Trophoblast cell (in vitro differentiated cells and primary cell): ENCODE data around the gene EPHA3.

Experiments
- DNase-seq, 2 donors: peaks; one replicate each; pipeline ENCODE4 v3.0.0-alpha.2; 2016
- H2AFZ ChIP-seq: 2 replicates; pipeline ENCODE4 v1.6.1; 2013; ENCODE audit warnings: low read length, moderate library complexity, mild to moderate bottlenecking; ENCODE audit not compliant: insufficient read depth, poor library complexity
- H2AK5ac ChIP-seq: 2 replicates; pipeline ENCODE4 v1.6.1; 2013; ENCODE audit warnings: mild to moderate bottlenecking, low read length
- H2BK120ac ChIP-seq: 2 replicates; pipeline ENCODE4 v1.6.1; 2013; ENCODE audit warnings: low read length, mild to moderate bottlenecking, moderate library complexity; ENCODE audit not compliant: insufficient read depth, poor library complexity
- H2BK12ac ChIP-seq: 2 replicates; pipeline ENCODE4 v1.6.1; 2013; ENCODE audit warnings: mild to moderate bottlenecking, low read length, moderate library complexity
- H2BK5ac ChIP-seq: 2 replicates; pipeline ENCODE4 v1.6.1; 2013; ENCODE audit warnings: low read length, low read depth, moderate library complexity, mild to moderate bottlenecking; ENCODE audit not compliant: poor library complexity
- H3K14ac ChIP-seq: 2 replicates; pipeline ENCODE4 v1.6.1; 2013; ENCODE audit warnings: mild to moderate bottlenecking, low read length
- H3K18ac ChIP-seq: 2 replicates; pipeline ENCODE4 v1.6.1; 2013; ENCODE audit warnings: mild to moderate bottlenecking, low read length
- H3K23ac ChIP-seq: 2 replicates; pipeline ENCODE4 v1.6.1; 2013; ENCODE audit warnings: low read length
- H3K27ac ChIP-seq: 2 replicates; pipeline ENCODE4 v1.5.1; 2013; ENCODE audit warnings: low read depth, mild to moderate bottlenecking, inconsistent platforms, low read length, moderate library complexity
- H3K27me3 ChIP-seq: 2 replicates; pipeline ENCODE4 v1.6.1; 2013; ENCODE audit warnings: inconsistent platforms, mild to moderate bottlenecking, low read length, moderate library complexity; ENCODE audit not compliant: insufficient read depth
- H3K36me3 ChIP-seq, 2 experiments: 1 replicate in 1 of 2; 2 replicates in 1 of 2; pipeline ENCODE4 v1.6.1; 2013; ENCODE audit warnings: low read length in 2 of 2, mild to moderate bottlenecking in 2 of 2, moderate library complexity in 1 of 2; ENCODE audit not compliant: insufficient read depth in 2 of 2, control insufficient read depth in 1 of 2
- H3K4ac ChIP-seq: 2 replicates; pipeline ENCODE4 v1.6.1; 2013; ENCODE audit warnings: low read depth, mild to moderate bottlenecking, low read length, moderate library complexity
- H3K4me1 ChIP-seq, 2 experiments: 1 replicate in 1 of 2; 2 replicates in 1 of 2; pipeline ENCODE4 v1.6.1; 2013; ENCODE audit warnings: low read length in 2 of 2, mild to moderate bottlenecking in 2 of 2, moderate library complexity in 1 of 2; ENCODE audit not compliant: insufficient read depth in 2 of 2, control insufficient read depth in 1 of 2
- H3K4me2 ChIP-seq: 2 replicates; pipeline ENCODE4 v1.6.1; 2013; ENCODE audit warnings: inconsistent platforms, mild to moderate bottlenecking, low read length, moderate library complexity
- H3K4me3 ChIP-seq: 2 replicates; pipeline ENCODE4 v1.5.1; 2013; ENCODE audit warnings: mild to moderate bottlenecking, low read depth, low read length, inconsistent platforms
- H3K79me1 ChIP-seq: one replicate; pipeline ENCODE4 v1.6.1; 2013; ENCODE audit warnings: low read length
- H3K79me2 ChIP-seq: 2 replicates; pipeline ENCODE4 v1.6.1; 2013; ENCODE audit warnings: low read length, mild to moderate bottlenecking; ENCODE audit not compliant: control insufficient read depth, insufficient read depth, poor library complexity
- H3K9ac ChIP-seq: 2 replicates; pipeline ENCODE4 v1.6.1; 2013; ENCODE audit warnings: mild to moderate bottlenecking, low read length
- H3K9me3 ChIP-seq: 2 replicates; pipeline ENCODE4 v1.6.1; 2013; ENCODE audit warnings: low read depth, mild to moderate bottlenecking, control low read depth, inconsistent platforms, low read length; ENCODE audit not compliant: insufficient read depth
- H4K12ac ChIP-seq: 2 replicates; pipeline ENCODE4 v1.6.1; 2013; ENCODE audit warnings: low read depth, mild to moderate bottlenecking, low read length, moderate library complexity
- H4K8ac ChIP-seq: 2 replicates; pipeline ENCODE4 v1.6.1; 2013; ENCODE audit warnings: low read depth, mild to moderate bottlenecking, low read length, moderate library complexity
- H4K91ac ChIP-seq: one replicate; pipeline ENCODE4 v1.6.1; 2013; ENCODE audit warnings: low read depth, mild to moderate bottlenecking, low read length, moderate library complexity
- WGBS: extraction: QIAGEN DNeasy Blood & Tissue Kit; methylation state at CpG from one replicate; pipeline ENCODE4 v1.1.7; 2013; ENCODE audit warnings: missing lambda C conversion rate; ENCODE audit not compliant: insufficient read length, insufficient coverage; ENCODE audit errors: extremely low coverage; 5-methylcytosine and 5-hydroxymethylcytosine counted together

The EPHA3 gene

DNA sequence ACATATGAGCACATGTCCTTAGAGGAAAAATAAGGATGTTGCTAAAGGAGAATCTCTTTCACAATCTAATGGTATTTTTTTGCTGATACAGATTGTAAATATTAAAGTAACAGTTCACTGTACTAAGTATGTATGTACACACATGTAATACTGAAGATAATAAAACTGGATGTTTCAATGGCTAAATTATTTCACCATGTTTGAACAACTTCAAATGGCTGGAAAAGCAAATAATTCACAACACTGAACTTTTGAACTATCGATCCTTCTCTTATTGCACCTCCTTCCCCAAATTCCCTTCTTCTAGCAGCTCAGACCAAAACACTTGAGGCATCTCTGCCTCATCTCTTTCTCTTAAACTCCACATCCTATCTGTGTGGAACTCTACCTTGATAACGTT, 149.5 kb downstream of the EPHA3 start:
- H2BK12ac ChIP-seq: no peak overlapping the region
- no peaks in the 10 kb centered on the region for H3K36me3 ChIP-seq
- no peak overlapping the region for H4K91ac ChIP-seq
- no peak overlapping the region for H4K8ac ChIP-seq
- H3K27me3 ChIP-seq: no peaks in the 10 kb centered on the region
- H3K79me2 ChIP-seq: no peaks in the 10 kb centered on the region
- H3K4me1 ChIP-seq: no peaks in the 10 kb centered on the region
- H2BK5ac ChIP-seq: no peak overlapping the region
- H3K23ac ChIP-seq: no peak overlapping the region
- H3K9me3 ChIP-seq: no peaks in the 10 kb centered on the region
- H3K4ac ChIP-seq: no peak overlapping the region
- no peak for DNase-seq
- H3K18ac ChIP-seq: no peak overlapping the region
- no peak overlapping the region for H4K12ac ChIP-seq
- H3K14ac ChIP-seq: no peak overlapping the region
- no peak overlapping the region for H3K9ac ChIP-seq
- H3K79me1 ChIP-seq: no peaks in the 10 kb centered on the region
- H3K27ac ChIP-seq: no peak overlapping the region
- H2AK5ac ChIP-seq: no peak overlapping the region
- no peak overlapping the region for H3K4me3 ChIP-seq
- no peak overlapping the region for H2AFZ ChIP-seq
- no CpG with 5 or more reads among the region's 2 CpGs for WGBS
- no peak overlapping the region for H2BK120ac ChIP-seq
- no peak overlapping the region for H3K4me2 ChIP-seq

DNA sequence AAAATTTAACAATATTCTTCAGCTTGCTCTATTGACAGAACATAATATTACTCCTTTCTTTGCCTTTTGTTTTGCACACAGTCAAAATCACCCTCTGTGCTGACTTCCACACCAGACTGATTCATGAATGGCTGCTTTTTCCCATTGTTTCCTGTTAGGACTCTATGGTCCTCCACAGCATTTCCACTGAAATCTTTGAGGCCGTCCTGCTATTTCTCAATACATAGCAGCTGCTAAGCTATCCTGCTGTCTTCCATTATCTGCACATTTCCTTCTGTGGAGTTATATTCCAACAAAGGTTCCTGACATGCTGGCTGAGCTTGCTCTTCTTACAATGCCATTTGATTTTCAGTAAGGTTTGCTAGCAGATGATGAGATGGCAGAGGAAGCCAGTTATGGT, 153.3 kb downstream of the EPHA3 start:
- no peak overlapping the region for H3K27ac ChIP-seq
- H2AFZ ChIP-seq: no peak overlapping the region
- H3K79me1 ChIP-seq: no peaks in the 10 kb centered on the region
- H4K91ac ChIP-seq: no peak overlapping the region
- no peak overlapping the region for H3K4me2 ChIP-seq
- H3K4me1 ChIP-seq: no peaks in the 10 kb centered on the region
- H2BK12ac ChIP-seq: no peak overlapping the region
- H3K36me3 ChIP-seq: no peaks in the 10 kb centered on the region
- H2BK5ac ChIP-seq: no peak overlapping the region
- no peaks in the 10 kb centered on the region for H3K9me3 ChIP-seq
- H3K18ac ChIP-seq: no peak overlapping the region
- H3K79me2 ChIP-seq: no peaks in the 10 kb centered on the region
- H3K9ac ChIP-seq: no peak overlapping the region
- H4K12ac ChIP-seq: no peak overlapping the region
- no peak overlapping the region for H3K4me3 ChIP-seq
- no peak overlapping the region for H3K23ac ChIP-seq
- DNase-seq: no peak
- H3K14ac ChIP-seq: no peak overlapping the region
- no peak overlapping the region for H3K4ac ChIP-seq
- no peaks in the 10 kb centered on the region for H3K27me3 ChIP-seq
- H2BK120ac ChIP-seq: no peak overlapping the region
- no CpG with 5 or more reads among the region's 1 CpG for WGBS
- H2AK5ac ChIP-seq: no peak overlapping the region
- no peak overlapping the region for H4K8ac ChIP-seq

DNA sequence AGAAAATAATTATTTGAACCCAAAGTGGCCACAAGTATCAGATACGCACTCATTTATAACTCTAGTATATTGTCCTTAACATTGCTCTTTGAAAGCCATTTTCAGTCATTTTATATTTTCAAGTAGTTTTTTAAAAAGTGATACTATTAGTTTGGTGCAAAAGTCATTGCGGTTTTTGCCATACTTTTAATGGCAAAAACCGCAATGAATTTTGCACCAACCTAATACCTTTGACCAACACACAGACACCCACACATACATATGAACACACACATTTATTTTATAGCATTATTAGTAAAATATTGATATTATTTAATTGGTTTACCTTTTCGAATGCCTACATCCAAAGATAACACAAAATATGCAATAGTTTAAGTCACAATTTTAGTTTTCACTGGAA, 154.3 kb downstream of the EPHA3 start:
- no CpG with 5 or more reads among the region's 4 CpGs for WGBS
- Histone ChIP-seq H3K4me3 (no peak overlapping the region), H3K79me2 (no peaks in the 10 kb centered on the region), H3K9ac (no peak overlapping the region), H2AK5ac (no peak overlapping the region), H4K8ac (no peak overlapping the region), H3K14ac (no peak overlapping the region), H2BK5ac (no peak overlapping the region), H3K4me1 (no peaks in the 10 kb centered on the region), H2BK120ac (no peak overlapping the region), H3K9me3 (no peaks in the 10 kb centered on the region), H3K18ac (no peak overlapping the region), H3K4me2 (no peak overlapping the region), H4K91ac (no peak overlapping the region), H3K4ac (no peak overlapping the region), H3K23ac (no peak overlapping the region), H3K79me1 (no peaks in the 10 kb centered on the region), H2BK12ac (no peak overlapping the region), H3K36me3 (no peaks in the 10 kb centered on the region), H3K27ac (no peak overlapping the region), H2AFZ (no peak overlapping the region), H3K27me3 (no peaks in the 10 kb centered on the region), H4K12ac (no peak overlapping the region)
- DNase-seq: no peak

DNA sequence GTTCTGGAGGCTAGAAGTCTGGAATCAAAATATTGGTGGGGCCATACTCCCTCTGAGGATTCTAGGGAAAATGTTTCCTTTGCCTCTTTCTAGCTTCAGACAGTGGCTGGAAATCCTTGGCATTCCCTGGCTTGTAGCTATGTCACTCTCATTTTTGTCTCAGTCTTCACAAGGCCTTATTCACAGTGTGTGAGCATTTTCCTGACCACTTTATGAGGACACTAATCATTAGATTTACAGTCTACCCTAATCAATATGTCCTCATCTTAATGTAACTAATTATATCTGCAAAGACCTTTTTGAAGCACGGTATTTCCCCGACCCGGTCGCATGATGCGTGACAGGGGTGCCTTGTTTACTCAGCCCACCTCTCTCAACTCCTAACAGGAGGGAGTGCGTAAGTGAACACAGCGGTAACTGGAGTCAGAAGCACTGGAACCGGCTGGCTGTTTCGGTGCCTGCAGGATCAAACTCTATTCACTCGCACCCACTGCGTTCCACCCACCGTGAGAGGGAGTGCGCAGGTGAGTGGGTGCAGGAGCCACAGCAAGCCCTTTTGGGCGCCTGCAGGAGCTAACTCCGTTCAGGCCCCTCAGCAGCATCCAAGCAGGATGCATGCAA, 155.0 kb downstream of the EPHA3 start:
- Histone ChIP-seq H2BK5ac (no peak overlapping the region), H3K27me3 (no peaks in the 10 kb centered on the region), H3K4ac (no peak overlapping the region), H4K12ac (no peak overlapping the region), H3K4me3 (peak overlapping the region; percentile 50), H3K79me1 (no peaks in the 10 kb centered on the region), H3K4me2 (no peak overlapping the region), H4K91ac (no peak overlapping the region), H3K9me3 (no peaks in the 10 kb centered on the region), H3K23ac (no peak overlapping the region), H2BK120ac (no peak overlapping the region), H3K9ac (no peak overlapping the region), H3K79me2 (no peaks in the 10 kb centered on the region), H2AK5ac (no peak overlapping the region), H3K36me3 (no peaks in the 10 kb centered on the region), H3K18ac (no peak overlapping the region), H3K4me1 (no peaks in the 10 kb centered on the region), H2BK12ac (no peak overlapping the region), H3K27ac (no peak overlapping the region), H4K8ac (no peak overlapping the region), H3K14ac (no peak overlapping the region), H2AFZ (peak overlapping the region; percentile 17)
- WGBS: no CpG with 5 or more reads among the region's 15 CpGs
- DNase-seq: no peak
